ENCODE results near the gene ROR2.
A peak's percentile ranks its signal among the peaks of the same experiment; 100 is the strongest.
"Not testable (repeated sequence)": the region's sequence is repeated elsewhere in the genome, so short reads cannot be mapped to it uniquely, and the experiment has no call there.

ROR2 gene

GRCh38 chr9:91978740-91979414, 28.8 kb upstream of the ROR2 start:
- TF ChIP-seq ZNF8 (CRISPR knock-in tag; IDR thresholded peaks at IDR 0.05) = no peak
- no peak for TF ChIP-seq ISL1 (CRISPR knock-in tag; IDR thresholded peaks at IDR 0.05)
- no peak for TF ChIP-seq TOX (CRISPR knock-in tag; IDR thresholded peaks at IDR 0.05; ENCODE audit: borderline replicate concordance)
- no peak for TF ChIP-seq CSRNP3 (CRISPR knock-in tag; IDR thresholded peaks at IDR 0.05)
- no peak for TF ChIP-seq PPARA (CRISPR knock-in tag; IDR thresholded peaks at IDR 0.05; ENCODE audit: borderline replicate concordance)
- no peak for TF ChIP-seq ESRRG (CRISPR knock-in tag; IDR thresholded peaks at IDR 0.05)
- TF ChIP-seq ZNF565 (CRISPR knock-in tag; conservative IDR thresholded peaks at IDR 0.05; ENCODE audit: low read depth) = no peak
- TF ChIP-seq BACH2 (CRISPR knock-in tag; IDR thresholded peaks at IDR 0.05; ENCODE audit: borderline replicate concordance) = no peak
- no peak for TF ChIP-seq ZFP3 (CRISPR knock-in tag; IDR thresholded peaks at IDR 0.05)
- no peak for TF ChIP-seq RARB (CRISPR knock-in tag; IDR thresholded peaks at IDR 0.05)
- no peak for TF ChIP-seq ARNTL (CRISPR knock-in tag; IDR thresholded peaks at IDR 0.05; ENCODE audit: borderline replicate concordance, low read depth)
- TF ChIP-seq ZC3H10 (CRISPR knock-in tag; IDR thresholded peaks at IDR 0.05) = no peak
- no peak for TF ChIP-seq POU6F1 (CRISPR knock-in tag; IDR thresholded peaks at IDR 0.05; ENCODE audit: borderline replicate concordance, low read depth)
- peak; percentile 92 for ATAC-seq

- not testable (repeated sequence) for ATAC-seq
Observed at GRCh38 chr9:91975254-91975653, 25.2 kb upstream of the ROR2 start.

GRCh38 chr9:91972711-91973110, 22.7 kb upstream of the ROR2 start:
- ATAC-seq = no peak

GRCh38 chr9:91972076-91972626, 22.1 kb upstream of the ROR2 start:
- ATAC-seq = no peak
- TF ChIP-seq POU6F1 (CRISPR knock-in tag; IDR thresholded peaks at IDR 0.05; ENCODE audit: borderline replicate concordance, low read depth) (no peak), OSR1 (CRISPR knock-in tag; IDR thresholded peaks at IDR 0.05) (no peak), ARNTL (CRISPR knock-in tag; IDR thresholded peaks at IDR 0.05; ENCODE audit: borderline replicate concordance, low read depth) (no peak), ZFP3 (CRISPR knock-in tag; IDR thresholded peaks at IDR 0.05) (no peak), ESRRG (CRISPR knock-in tag; IDR thresholded peaks at IDR 0.05) (no peak), ISL1 (CRISPR knock-in tag; IDR thresholded peaks at IDR 0.05) (no peak), ZFP30 (CRISPR knock-in tag; IDR thresholded peaks at IDR 0.05) (no peak), GLIS3 (CRISPR knock-in tag; IDR thresholded peaks at IDR 0.05) (no peak), ZNF8 (CRISPR knock-in tag; IDR thresholded peaks at IDR 0.05) (no peak), CSRNP3 (CRISPR knock-in tag; IDR thresholded peaks at IDR 0.05) (no peak), TCF4 (CRISPR knock-in tag; IDR thresholded peaks at IDR 0.05; ENCODE audit: borderline replicate concordance) (no peak)

More at GRCh38 chr9:91972711-91973110, 22.7 kb upstream of the ROR2 start:
- no peak for TF ChIP-seq ZNF565 (CRISPR knock-in tag; conservative IDR thresholded peaks at IDR 0.05; ENCODE audit: low read depth)
- TF ChIP-seq GLIS3 (CRISPR knock-in tag; IDR thresholded peaks at IDR 0.05) = no peak
- no peak for TF ChIP-seq PATZ1 (CRISPR knock-in tag; IDR thresholded peaks at IDR 0.05; ENCODE audit: borderline replicate concordance)
- no peak for TF ChIP-seq CSRNP3 (CRISPR knock-in tag; IDR thresholded peaks at IDR 0.05)
- TF ChIP-seq OSR1 (CRISPR knock-in tag; IDR thresholded peaks at IDR 0.05) = no peak
- no peak for TF ChIP-seq SNAI2 (CRISPR knock-in tag; IDR thresholded peaks at IDR 0.05)

Measured in SK-N-SH treated with all-trans-retinoic acid at 6 μM for 48 hours (cell line).